GM19463 (cell line): ENCODE measurements around the gene ZNF77.
"Not testable (repeated sequence)": the region's sequence is repeated elsewhere in the genome, so short reads cannot be mapped to it uniquely, and the experiment has no call there.

Experiments
- ATAC-seq: cut with Tn5 transposase; IDR thresholded peaks from one replicate; pipeline ENCODE4 v1.9.1; 2021; ENCODE audit warnings: mild to moderate bottlenecking, moderate library complexity; ENCODE audit not compliant: unreplicated experiment

ZNF77 gene

GRCh38 chr19:2970201-2970835, 25.5 kb upstream of the ZNF77 start:
- ATAC-seq: no peak

- ATAC-seq: no peak
Observed at GRCh38 chr19:2969104-2969504, 24.3 kb upstream of the ZNF77 start.

- ATAC-seq: no peak
Observed at GRCh38 chr19:2967972-2968371, 23.2 kb upstream of the ZNF77 start.

GRCh38 chr19:2964874-2965273, 20.1 kb upstream of the ZNF77 start:
- ATAC-seq: no peak

- ATAC-seq: not testable (repeated sequence)
Observed at GRCh38 chr19:2963631-2964030, 18.9 kb upstream of the ZNF77 start.

- ATAC-seq: no peak
Observed at GRCh38 chr19:2963122-2963521, 18.4 kb upstream of the ZNF77 start.

- ATAC-seq: no peak
Observed at GRCh38 chr19:2962018-2962670, 17.4 kb upstream of the ZNF77 start.

GRCh38 chr19:2960120-2960519, 15.3 kb upstream of the ZNF77 start:
- ATAC-seq: no peak

- ATAC-seq: no peak
Observed at GRCh38 chr19:2957160-2957559, 12.4 kb upstream of the ZNF77 start.

- no peak for ATAC-seq
Observed at GRCh38 chr19:2952953-2953481, 8.2 kb upstream of the ZNF77 start.

- peak; percentile 93 for ATAC-seq
Observed at GRCh38 chr19:2950286-2951124, 5.7 kb upstream of the ZNF77 start.

GRCh38 chr19:2949939-2950285, 5.1 kb upstream of the ZNF77 start:
- no peak for ATAC-seq

GRCh38 chr19:2945575-2946184, 909 bp upstream of the ZNF77 start:
- ATAC-seq: no peak

GRCh38 chr19:2944403-2944774, 382 bp downstream of the ZNF77 start:
- no peak for ATAC-seq

- no peak for ATAC-seq
Observed at GRCh38 chr19:2942928-2943640, 1.7 kb downstream of the ZNF77 start.

- ATAC-seq: not testable (repeated sequence)
Observed at GRCh38 chr19:2935863-2936262, 8.9 kb downstream of the ZNF77 start.

- ATAC-seq: no peak
Observed at GRCh38 chr19:2933490-2933910, 11.3 kb downstream of the ZNF77 start.

GRCh38 chr19:2927032-2927430, 17.7 kb downstream of the ZNF77 start:
- no peak for ATAC-seq

GRCh38 chr19:2926341-2927031, 18.3 kb downstream of the ZNF77 start:
- ATAC-seq: no peak

GRCh38 chr19:2923510-2923909, 21.3 kb downstream of the ZNF77 start:
- no peak for ATAC-seq
